H9 (cell line): Measurements from ENCODE around the gene FGB. TPM values are rescaled to one million over a fixed set of nuclear protein-coding genes. Genes with fewer than 3 reads are reported as not detected.

Experiments used
- DNase-seq: peaks from one replicate; pipeline ENCODE4 v3.0.0-alpha.2; 2017
- H2AFZ ChIP-seq: one replicate; pipeline ENCODE4 v1.6.1; 2013; ENCODE audit warnings: mild to moderate bottlenecking, low read length, control low read depth, moderate library complexity
- H2AK5ac ChIP-seq: 2 replicates; pipeline ENCODE4 v1.6.1; 2013; ENCODE audit warnings: low read length, control low read depth, mixed read lengths; ENCODE audit not compliant: insufficient read length
- H2BK120ac ChIP-seq: one replicate; pipeline ENCODE4 v1.6.1; 2013; ENCODE audit warnings: low read depth, mild to moderate bottlenecking, low read length, control low read depth, inconsistent platforms; ENCODE audit not compliant: poor library complexity, severe bottlenecking
- H2BK12ac ChIP-seq: 2 replicates; pipeline ENCODE4 v1.6.1; 2013; ENCODE audit warnings: low read length, control low read depth, mixed read lengths, low read depth; ENCODE audit not compliant: insufficient read length
- H2BK15ac ChIP-seq: 2 replicates; pipeline ENCODE4 v1.6.1; 2013; ENCODE audit warnings: low read depth, low read length, control low read depth
- H2BK20ac ChIP-seq: one replicate; pipeline ENCODE4 v1.6.1; 2013; ENCODE audit warnings: low read depth, mild to moderate bottlenecking, low read length, control low read depth, inconsistent platforms; ENCODE audit not compliant: poor library complexity, severe bottlenecking
- H2BK5ac ChIP-seq: 2 replicates; pipeline ENCODE4 v1.6.1; 2013; ENCODE audit warnings: low read length, control low read depth, mixed read lengths; ENCODE audit not compliant: insufficient read length
- H3K14ac ChIP-seq: 2 replicates; pipeline ENCODE4 v1.6.1; 2013; ENCODE audit warnings: low read length, control low read depth; ENCODE audit not compliant: insufficient read depth
- H3K18ac ChIP-seq: 2 replicates; pipeline ENCODE4 v1.6.1; 2013; ENCODE audit warnings: low read depth, mild to moderate bottlenecking, mixed read lengths, low read length, control low read depth; ENCODE audit not compliant: insufficient read length
- H3K23ac ChIP-seq: 2 replicates; pipeline ENCODE4 v1.6.1; 2013; ENCODE audit warnings: low read length, control low read depth, mixed read lengths, low read depth; ENCODE audit not compliant: insufficient read length
- H3K23me2 ChIP-seq: 2 replicates; pipeline ENCODE4 v1.6.1; 2013; ENCODE audit warnings: low read depth, mild to moderate bottlenecking, mixed read lengths, low read length, control low read depth; ENCODE audit not compliant: insufficient read length, poor library complexity, severe bottlenecking
- H3K27ac ChIP-seq: 2 replicates; pipeline ENCODE4 v1.5.1; 2013; ENCODE audit warnings: low read length, control low read depth, mixed read lengths, low read depth; ENCODE audit not compliant: insufficient read length
- H3K27me3 ChIP-seq: 2 replicates; pipeline ENCODE4 v1.6.1; 2013; ENCODE audit warnings: low read length, control low read depth, inconsistent platforms; ENCODE audit not compliant: insufficient read depth
- H3K4ac ChIP-seq: 2 replicates; pipeline ENCODE4 v1.6.1; 2013; ENCODE audit warnings: low read depth, mild to moderate bottlenecking, control low read depth, inconsistent platforms, low read length, moderate library complexity
- H3K4me1 ChIP-seq: 2 replicates; pipeline ENCODE4 v1.6.1; 2013; ENCODE audit warnings: low read length, control low read depth, inconsistent platforms; ENCODE audit not compliant: insufficient read depth
- H3K4me2 ChIP-seq: 2 replicates; pipeline ENCODE4 v1.6.1; 2013; ENCODE audit warnings: low read length, control low read depth, mixed read lengths; ENCODE audit not compliant: insufficient read length, insufficient read depth
- H3K56ac ChIP-seq: 2 replicates; pipeline ENCODE4 v1.6.1; 2013; ENCODE audit warnings: low read depth, mild to moderate bottlenecking, mixed read lengths, low read length, control low read depth; ENCODE audit not compliant: insufficient read length
- H3K79me1 ChIP-seq: 2 replicates; pipeline ENCODE4 v1.6.1; 2013; ENCODE audit warnings: low read depth, mild to moderate bottlenecking, moderate library complexity, low read length, control low read depth, inconsistent platforms; ENCODE audit not compliant: insufficient read depth, poor library complexity, severe bottlenecking
- H3K79me2 ChIP-seq: 2 replicates; pipeline ENCODE4 v1.6.1; 2013; ENCODE audit warnings: low read length, control low read depth, inconsistent platforms; ENCODE audit not compliant: insufficient read depth
- H3K9ac ChIP-seq: 2 replicates; pipeline ENCODE4 v1.6.1; 2013; ENCODE audit warnings: low read length, control low read depth, mixed read lengths; ENCODE audit not compliant: insufficient read length; ENCODE audit errors: extremely low read depth
- H3K9me3 ChIP-seq: one replicate; pipeline ENCODE4 v1.6.1; 2013; ENCODE audit warnings: low read depth, low read length, inconsistent platforms; ENCODE audit not compliant: control insufficient read depth
- H3T11ph ChIP-seq: one replicate; pipeline ENCODE4 v1.6.1; 2013; ENCODE audit warnings: mild to moderate bottlenecking, low read length, control low read depth, inconsistent platforms
- H4K20me1 ChIP-seq: one replicate; pipeline ENCODE4 v1.6.1; 2013; ENCODE audit not compliant: control insufficient read depth, insufficient read length, insufficient read depth
- H4K5ac ChIP-seq: 2 replicates; pipeline ENCODE4 v1.6.1; 2013; ENCODE audit warnings: low read depth, mild to moderate bottlenecking, mixed read lengths, low read length, control low read depth; ENCODE audit not compliant: insufficient read length
- H4K8ac ChIP-seq: replicated peaks from 2 replicates; pipeline ENCODE4 v1.6.1; 2013; ENCODE audit warnings: low read length, control low read depth, mixed read lengths, low read depth; ENCODE audit not compliant: insufficient read length
- H4K91ac ChIP-seq: 2 replicates; pipeline ENCODE4 v1.6.1; 2013; ENCODE audit warnings: low read depth, mild to moderate bottlenecking, moderate library complexity, mixed read lengths, low read length, control low read depth; ENCODE audit not compliant: insufficient read length
- H3K27ac Mint-ChIP-seq, 3 experiments: 2 replicates in 2 of 3; 3 replicates in 1 of 3; pipeline ENCODE4 v1.8.0; 2020 to 2021; ENCODE audit warnings: mixed read lengths in 3 of 3, mild to moderate bottlenecking in 1 of 3, moderate library complexity in 1 of 3
- H3K27me3 Mint-ChIP-seq: 2 replicates; pipeline ENCODE4 v1.8.0; 2021; ENCODE audit warnings: low read depth, mild to moderate bottlenecking, moderate library complexity, mixed read lengths
- H3K36me3 Mint-ChIP-seq, 3 experiments: 2 replicates in 2 of 3; 3 replicates in 1 of 3; pipeline ENCODE4 v1.8.0; 2020 to 2021; ENCODE audit warnings: low read depth in 3 of 3, mixed read lengths in 3 of 3; ENCODE audit not compliant: insufficient read depth in 1 of 3
- H3K4me1 Mint-ChIP-seq, 2 experiments: 2 replicates each; pipeline ENCODE4 v1.8.0; 2020; ENCODE audit warnings: mixed read lengths in 2 of 2
- H3K4me3 Mint-ChIP-seq, 2 experiments: 2 replicates in 1 of 2; 3 replicates in 1 of 2; pipeline ENCODE4 v1.8.0; 2020 to 2021; ENCODE audit warnings: mild to moderate bottlenecking in 2 of 2, mixed read lengths in 2 of 2, moderate library complexity in 1 of 2
- H3K9me3 Mint-ChIP-seq, 2 experiments: 2 replicates in 1 of 2; 3 replicates in 1 of 2; pipeline ENCODE4 v1.8.0; 2020; ENCODE audit warnings: mild to moderate bottlenecking in 2 of 2, mixed read lengths in 2 of 2, moderate library complexity in 1 of 2
- WGBS: extraction: QIAGEN DNeasy Blood & Tissue Kit; methylation state at CpG from one replicate; pipeline ENCODE4 v1.1.7; 2013; ENCODE audit warnings: missing lambda C conversion rate, low lambda C conversion rate, mixed read lengths; ENCODE audit not compliant: insufficient read length; ENCODE audit errors: extremely low coverage; 5-methylcytosine and 5-hydroxymethylcytosine counted together
- total RNA-seq: library from RNA; stranded (reverse); gene quantifications from 2 replicates; pipeline ENCODE4 v1.2.1, GENCODE V29; 2021
- TF ChIP-seq, protein P1 (sequence below): fragments of 200-600 bp; sonication (generic); conservative IDR thresholded peaks from 3 replicates; pipeline ENCODE4 v1.8.0; 2021; ENCODE audit warnings: antibody characterized with exemption, mild to moderate bottlenecking

The FGB gene
- total RNA-seq, 1 experiment from 2014 or later, result not detected

DNA sequence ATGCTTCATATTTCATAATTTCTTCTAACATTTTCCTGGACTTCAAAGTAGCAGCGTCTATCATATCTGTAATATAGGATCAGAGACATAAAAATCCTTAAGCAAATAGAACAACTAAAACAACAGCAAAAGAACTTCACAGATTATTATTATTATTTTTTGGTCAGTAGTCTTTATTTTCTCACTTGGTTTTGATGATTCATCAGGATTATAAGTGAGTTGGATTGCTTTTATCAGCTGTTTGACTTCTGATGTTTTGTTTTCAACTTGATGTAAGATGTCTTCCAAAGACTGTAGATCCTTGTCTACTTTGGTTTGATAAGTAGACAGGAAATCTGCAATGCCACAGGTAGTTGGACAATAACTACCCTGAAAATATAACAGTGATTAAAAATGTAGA lies 49.0 kb downstream of the FGB start:
- H3K4me2 ChIP-seq, result no peak overlapping the region
- no peak overlapping the region for H4K8ac ChIP-seq
- H3K14ac ChIP-seq, result no peak overlapping the region
- no CpG with 5 or more reads among the region's 1 CpG for WGBS
- Mint-ChIP-seq H3K9me3 (no peaks in the 10 kb centered on the region), H3K27ac (no peak overlapping the region), H3K36me3 (no peaks in the 10 kb centered on the region), H3K4me1 (no peaks in the 10 kb centered on the region), H3K4me3 (no peak overlapping the region), H3K27me3 (no peaks in the 10 kb centered on the region)
- H3K4me1 ChIP-seq, result no peaks in the 10 kb centered on the region
- H4K91ac ChIP-seq, result no peak overlapping the region
- no peak overlapping the region for H3K27ac ChIP-seq
- TF ChIP-seq, protein P1, sequence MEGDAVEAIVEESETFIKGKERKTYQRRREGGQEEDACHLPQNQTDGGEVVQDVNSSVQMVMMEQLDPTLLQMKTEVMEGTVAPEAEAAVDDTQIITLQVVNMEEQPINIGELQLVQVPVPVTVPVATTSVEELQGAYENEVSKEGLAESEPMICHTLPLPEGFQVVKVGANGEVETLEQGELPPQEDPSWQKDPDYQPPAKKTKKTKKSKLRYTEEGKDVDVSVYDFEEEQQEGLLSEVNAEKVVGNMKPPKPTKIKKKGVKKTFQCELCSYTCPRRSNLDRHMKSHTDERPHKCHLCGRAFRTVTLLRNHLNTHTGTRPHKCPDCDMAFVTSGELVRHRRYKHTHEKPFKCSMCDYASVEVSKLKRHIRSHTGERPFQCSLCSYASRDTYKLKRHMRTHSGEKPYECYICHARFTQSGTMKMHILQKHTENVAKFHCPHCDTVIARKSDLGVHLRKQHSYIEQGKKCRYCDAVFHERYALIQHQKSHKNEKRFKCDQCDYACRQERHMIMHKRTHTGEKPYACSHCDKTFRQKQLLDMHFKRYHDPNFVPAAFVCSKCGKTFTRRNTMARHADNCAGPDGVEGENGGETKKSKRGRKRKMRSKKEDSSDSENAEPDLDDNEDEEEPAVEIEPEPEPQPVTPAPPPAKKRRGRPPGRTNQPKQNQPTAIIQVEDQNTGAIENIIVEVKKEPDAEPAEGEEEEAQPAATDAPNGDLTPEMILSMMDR, result no peak
- H3K9me3 ChIP-seq, result no peaks in the 10 kb centered on the region
- no peaks in the 10 kb centered on the region for H4K20me1 ChIP-seq
- DNase-seq, result no peak
- H3K79me2 ChIP-seq, result no peaks in the 10 kb centered on the region
- no peak overlapping the region for H3T11ph ChIP-seq
- H3K23ac ChIP-seq, result no peak overlapping the region
- no peak overlapping the region for H2BK120ac ChIP-seq
- no peak overlapping the region for H2BK15ac ChIP-seq
- H4K5ac ChIP-seq, result no peak overlapping the region
- no peak overlapping the region for H2BK12ac ChIP-seq
- no peak overlapping the region for H3K9ac ChIP-seq
- H2BK20ac ChIP-seq, result no peak overlapping the region
- no peaks in the 10 kb centered on the region for H3K23me2 ChIP-seq
- no peak overlapping the region for H3K56ac ChIP-seq
- no peak overlapping the region for H3K18ac ChIP-seq
- H2AK5ac ChIP-seq, result no peak overlapping the region
- no peak overlapping the region for H3K4ac ChIP-seq
- no peak overlapping the region for H2AFZ ChIP-seq
- H3K79me1 ChIP-seq, result no peaks in the 10 kb centered on the region
- no peak overlapping the region for H2BK5ac ChIP-seq
- H3K27me3 ChIP-seq, result no peaks in the 10 kb centered on the region
